ENCODE measurements around the gene CAPN12.

DNA sequence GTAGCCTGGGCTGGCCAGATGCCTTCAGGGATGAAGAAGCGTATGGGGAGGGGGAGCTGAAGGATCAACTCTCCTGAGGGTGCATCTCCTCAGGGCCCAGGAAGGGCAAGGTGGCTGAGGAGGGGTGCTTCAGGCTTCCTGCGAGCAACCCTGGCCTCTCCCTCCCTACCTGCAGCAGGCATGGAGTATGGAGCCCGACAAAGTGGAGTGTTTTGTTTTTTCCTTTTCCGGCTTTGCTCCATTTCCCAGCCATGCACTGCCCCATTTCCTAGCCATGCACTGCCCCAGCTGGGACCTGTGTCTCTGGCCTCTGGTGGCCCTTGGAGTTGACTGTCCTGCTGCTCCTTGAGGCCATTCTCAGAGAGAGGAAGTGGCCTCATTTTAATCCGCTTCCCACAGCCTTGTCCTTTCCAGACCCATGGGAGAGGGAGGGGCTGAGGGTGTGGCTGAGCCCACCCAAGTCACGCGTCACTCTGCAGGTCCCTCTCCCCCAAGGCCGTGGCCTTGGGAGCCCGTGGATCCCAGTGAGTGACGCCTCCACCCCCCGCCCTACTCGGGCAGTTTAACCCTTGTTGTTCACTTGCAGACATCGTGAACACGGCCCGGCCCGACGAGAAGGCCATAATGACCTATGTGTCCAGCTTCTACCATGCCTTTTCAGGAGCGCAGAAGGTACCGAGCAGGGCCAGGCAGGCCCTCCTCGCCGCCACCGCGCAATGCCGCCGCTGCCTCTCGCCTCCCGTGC lies 34.4 kb downstream of the CAPN12 start:
- TF ChIP-seq POLR2A (IDR thresholded peaks at IDR 0.05; ENCODE audit: low read depth, low read length) (no peak), MAZ (IDR thresholded peaks at IDR 0.05; ENCODE audit: borderline replicate concordance, low read depth, low read length) (no peak), FOS (IDR thresholded peaks at IDR 0.05; ENCODE audit: low read depth, low read length) (no peak), USF2 (IDR thresholded peaks at IDR 0.05; ENCODE audit: low read depth, low read length) (no peak), RAD21 (IDR thresholded peaks at IDR 0.05; ENCODE audit: low read length) (no peak), RCOR1 (IDR thresholded peaks at IDR 0.05; ENCODE audit: insufficient replicate concordance, low read length) (no peak)
- TF ChIP-seq, protein P1, sequence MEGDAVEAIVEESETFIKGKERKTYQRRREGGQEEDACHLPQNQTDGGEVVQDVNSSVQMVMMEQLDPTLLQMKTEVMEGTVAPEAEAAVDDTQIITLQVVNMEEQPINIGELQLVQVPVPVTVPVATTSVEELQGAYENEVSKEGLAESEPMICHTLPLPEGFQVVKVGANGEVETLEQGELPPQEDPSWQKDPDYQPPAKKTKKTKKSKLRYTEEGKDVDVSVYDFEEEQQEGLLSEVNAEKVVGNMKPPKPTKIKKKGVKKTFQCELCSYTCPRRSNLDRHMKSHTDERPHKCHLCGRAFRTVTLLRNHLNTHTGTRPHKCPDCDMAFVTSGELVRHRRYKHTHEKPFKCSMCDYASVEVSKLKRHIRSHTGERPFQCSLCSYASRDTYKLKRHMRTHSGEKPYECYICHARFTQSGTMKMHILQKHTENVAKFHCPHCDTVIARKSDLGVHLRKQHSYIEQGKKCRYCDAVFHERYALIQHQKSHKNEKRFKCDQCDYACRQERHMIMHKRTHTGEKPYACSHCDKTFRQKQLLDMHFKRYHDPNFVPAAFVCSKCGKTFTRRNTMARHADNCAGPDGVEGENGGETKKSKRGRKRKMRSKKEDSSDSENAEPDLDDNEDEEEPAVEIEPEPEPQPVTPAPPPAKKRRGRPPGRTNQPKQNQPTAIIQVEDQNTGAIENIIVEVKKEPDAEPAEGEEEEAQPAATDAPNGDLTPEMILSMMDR (conservative IDR thresholded peaks at IDR 0.05; ENCODE audit: low read depth, low read length), result no peak

All from IMR-90 (cell line).